GM19467 (cell line): ENCODE results near the gene TEX28.
"Not testable (repeated sequence)": the region's sequence is repeated elsewhere in the genome, so short reads cannot be mapped to it uniquely, and the experiment has no call there.

Experiments used
- ATAC-seq: cut with Tn5 transposase; IDR thresholded peaks from one replicate; pipeline ENCODE4 v1.9.1; 2021; ENCODE audit warnings: mild to moderate bottlenecking, moderate library complexity; ENCODE audit not compliant: unreplicated experiment

The TEX28 gene

GRCh38 chrX:154310616-154311536 lies 16.0 kb upstream of the TEX28 start:
- ATAC-seq: no peak

GRCh38 chrX:154309041-154309775 lies 14.3 kb upstream of the TEX28 start:
- ATAC-seq: no peak

- no peak for ATAC-seq
Observed at GRCh38 chrX:154308108-154308946, 13.4 kb upstream of the TEX28 start.

GRCh38 chrX:154307202-154307601 lies 12.3 kb upstream of the TEX28 start:
- no peak for ATAC-seq

- no peak for ATAC-seq
Observed at GRCh38 chrX:154305541-154306205, 10.7 kb upstream of the TEX28 start.

GRCh38 chrX:154304846-154305245 lies 9.9 kb upstream of the TEX28 start:
- no peak for ATAC-seq

- ATAC-seq: no peak
Observed at GRCh38 chrX:154303476-154303875, 8.6 kb upstream of the TEX28 start.

- ATAC-seq: not testable (repeated sequence)
Observed at GRCh38 chrX:154302998-154303397, 8.1 kb upstream of the TEX28 start.

GRCh38 chrX:154300816-154301215 lies 5.9 kb upstream of the TEX28 start:
- ATAC-seq: no peak

- no peak for ATAC-seq
Observed at GRCh38 chrX:154298312-154298711, 3.4 kb upstream of the TEX28 start.

GRCh38 chrX:154296731-154297130 lies 1.8 kb upstream of the TEX28 start:
- ATAC-seq: no peak

GRCh38 chrX:154295664-154296310 lies 863 bp upstream of the TEX28 start, which contains the start of gene TKTL1:
TKTL1 (plus strand) TSS chrX:154295795; CDS start chrX:154295860, 65 bp downstream.
- no peak for ATAC-seq

- not testable (repeated sequence) for ATAC-seq
Observed at GRCh38 chrX:154286406-154286805, 8.5 kb downstream of the TEX28 start.

GRCh38 chrX:154284489-154285338 lies 10.2 kb downstream of the TEX28 start:
- not testable (repeated sequence) for ATAC-seq

- ATAC-seq: not testable (repeated sequence)
Observed at GRCh38 chrX:154269245-154269644, 25.7 kb downstream of the TEX28 start.

- not testable (repeated sequence) for ATAC-seq
Observed at GRCh38 chrX:154263072-154263471, 31.9 kb downstream of the TEX28 start.

- not testable (repeated sequence) for ATAC-seq
Observed at GRCh38 chrX:154258711-154259110, 36.2 kb downstream of the TEX28 start.

GRCh38 chrX:154257282-154257681 lies 37.6 kb downstream of the TEX28 start, which contains the start of gene OPN1MW3:
OPN1MW3 (plus strand) TSS chrX:154257582; CDS start chrX:154257620, 38 bp downstream.
- not testable (repeated sequence) for ATAC-seq

- not testable (repeated sequence) for ATAC-seq
Observed at GRCh38 chrX:154248076-154248475, 46.8 kb downstream of the TEX28 start.
